HG02678 (cell line): Measurements from ENCODE around the gene HIP1.
"Not testable (repeated sequence)": the region's sequence is repeated elsewhere in the genome, so short reads cannot be mapped to it uniquely, and the experiment has no call there.

ENCODE experiments used
- ATAC-seq: cut with Tn5 transposase; IDR thresholded peaks from one replicate; pipeline ENCODE4 v1.9.1; 2021; ENCODE audit warnings: mild to moderate bottlenecking, moderate library complexity; ENCODE audit not compliant: unreplicated experiment

HIP1 gene

GRCh38 chr7:75619636-75620035 is 119.1 kb downstream of the HIP1 start:
- ATAC-seq = no peak

GRCh38 chr7:75617634-75618234 is 121.0 kb downstream of the HIP1 start:
- ATAC-seq = no peak

GRCh38 chr7:75616421-75617167 is 122.1 kb downstream of the HIP1 start:
- no peak for ATAC-seq

DNA sequence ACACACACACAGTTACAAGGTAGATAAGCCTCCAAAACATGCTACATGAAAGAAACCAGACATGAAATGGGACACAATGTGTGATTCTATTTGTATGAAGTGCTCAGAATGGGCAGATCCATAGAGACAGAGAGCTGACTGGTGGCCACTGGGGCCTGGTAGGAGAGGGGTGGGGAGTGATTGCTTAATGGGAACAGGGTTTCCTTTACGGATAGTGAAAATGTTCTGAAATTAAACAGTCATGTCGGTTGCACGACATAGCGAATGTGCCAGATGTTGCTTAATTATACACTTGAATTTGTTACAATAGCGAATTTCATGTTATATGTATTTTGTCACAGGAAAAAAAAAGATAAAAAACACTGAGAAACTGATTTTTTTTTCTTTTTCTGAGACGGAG is 124.3 kb downstream of the HIP1 start:
- ATAC-seq = no peak

DNA sequence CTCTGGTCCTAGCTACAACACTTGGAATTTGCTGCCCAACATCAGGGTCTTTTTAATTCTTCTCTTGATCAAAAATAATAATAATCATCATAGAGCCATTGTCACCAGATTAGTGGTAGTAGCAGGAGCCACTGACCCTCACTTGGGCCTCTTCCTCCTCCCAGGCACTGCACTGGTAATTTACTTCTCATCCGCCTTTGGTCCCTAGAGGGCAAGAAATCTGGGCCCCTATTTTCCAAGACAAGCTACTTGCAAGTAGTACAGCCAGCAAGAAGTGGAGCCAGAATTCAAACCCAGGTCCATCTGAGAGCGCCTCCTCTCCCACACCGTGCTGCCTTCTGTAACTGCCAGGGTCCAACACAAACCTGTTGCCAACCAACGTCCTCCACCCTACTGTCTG is 125.4 kb downstream of the HIP1 start:
- ATAC-seq = no peak

DNA sequence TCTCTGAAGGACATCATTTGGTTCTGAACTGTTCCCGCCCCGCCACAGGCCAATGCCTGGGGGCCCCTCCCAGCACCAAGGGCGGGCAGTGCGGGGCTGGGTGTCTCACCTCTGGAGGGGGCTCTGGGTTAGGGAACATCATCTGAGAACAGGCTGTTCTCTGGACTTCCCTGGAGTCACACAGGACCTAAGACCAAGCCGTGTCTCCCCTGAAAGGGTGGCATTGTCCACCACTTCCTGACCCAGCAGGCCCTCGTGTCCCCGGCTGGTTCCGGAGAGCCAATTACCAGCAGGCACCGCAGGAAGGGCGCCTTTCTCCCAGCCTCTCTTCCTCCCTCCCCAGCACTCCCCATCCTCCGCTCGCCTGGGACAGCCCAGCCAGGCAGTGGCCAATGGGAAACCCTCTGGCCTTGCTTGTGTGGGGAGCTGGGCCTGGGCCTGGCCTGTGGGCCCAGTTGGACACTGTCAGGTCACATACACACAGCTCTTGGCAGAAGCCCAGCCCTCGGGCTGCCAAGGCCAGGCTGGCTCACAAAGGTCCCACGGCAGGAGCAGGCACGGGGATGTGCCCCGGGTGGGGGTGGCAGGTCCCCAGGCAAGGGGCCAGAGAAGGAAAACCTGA is 127.1 kb downstream of the HIP1 start:
- ATAC-seq = no peak

DNA sequence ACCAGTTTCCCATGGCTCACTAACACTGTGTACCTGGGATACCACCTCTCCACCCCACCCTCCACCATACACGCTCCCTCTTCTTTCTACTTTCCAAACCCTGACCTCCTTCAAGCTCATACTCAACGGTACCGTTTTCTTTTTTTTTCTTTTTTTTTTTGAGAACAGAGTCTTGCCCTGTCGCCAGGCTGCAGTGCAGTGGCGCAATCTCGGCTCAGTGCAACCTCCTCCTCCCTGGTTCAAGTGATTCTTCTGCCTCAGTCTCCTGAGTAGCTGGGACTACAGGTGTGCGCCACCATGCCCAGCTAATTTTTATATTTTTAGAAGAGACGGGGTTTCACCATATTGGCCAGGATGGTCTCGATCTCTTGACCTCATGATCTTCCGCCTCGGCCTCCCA is 129.3 kb downstream of the HIP1 start:
- not testable (repeated sequence) for ATAC-seq

DNA sequence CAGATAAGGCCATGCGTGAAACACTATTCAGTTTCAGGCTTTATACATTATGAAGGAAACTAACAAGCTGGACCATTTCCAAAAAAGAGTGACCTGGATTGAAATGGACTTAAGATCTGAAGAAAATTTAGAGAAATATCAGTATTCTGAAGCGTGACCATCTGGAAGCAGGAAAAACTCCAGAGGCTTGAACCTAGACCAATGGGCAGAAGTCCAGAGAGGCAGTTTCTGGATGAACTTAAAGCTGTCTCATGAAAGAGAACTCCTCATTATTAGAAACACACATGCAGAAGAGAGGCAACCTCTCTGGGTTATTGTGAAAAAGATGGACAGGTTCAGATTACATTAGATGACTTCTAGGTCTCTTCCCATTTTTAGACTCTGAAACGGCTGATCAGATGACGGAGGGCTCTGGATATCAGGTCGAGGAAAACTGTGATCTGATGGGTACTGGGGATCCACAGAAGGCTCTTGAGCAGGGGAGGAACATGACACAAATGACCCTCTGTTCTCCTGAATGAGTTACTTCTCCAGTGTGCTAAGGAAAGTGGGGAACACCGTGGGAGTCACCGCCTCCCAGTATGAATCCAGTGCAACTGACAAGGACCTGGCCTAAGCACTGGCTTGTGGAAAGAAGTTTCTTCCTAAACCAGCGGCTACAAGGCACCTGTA is 130.2 kb downstream of the HIP1 start:
- no peak for ATAC-seq

- ATAC-seq = no peak
Measured at GRCh38 chr7:75604408-75604807, 134.3 kb downstream of the HIP1 start.

DNA sequence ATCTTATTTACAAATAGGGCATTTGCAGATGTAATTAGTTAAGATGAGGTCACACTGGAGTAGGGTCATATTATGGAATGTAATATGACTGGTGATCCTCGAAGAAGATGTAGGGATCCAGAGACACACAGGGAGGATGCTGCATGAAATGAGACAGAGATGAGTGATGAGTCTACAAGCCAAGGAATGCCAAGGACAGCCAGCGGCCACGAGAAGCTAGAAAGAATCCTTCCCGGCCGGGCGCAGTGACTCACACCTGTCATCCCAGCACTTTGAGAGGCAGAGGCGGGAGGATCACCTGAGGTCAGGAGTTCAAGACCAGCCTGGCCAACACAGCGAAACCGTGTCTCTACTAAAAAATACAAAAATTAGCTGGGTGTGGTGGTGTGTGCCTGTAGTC is 135.9 kb downstream of the HIP1 start:
- not testable (repeated sequence) for ATAC-seq

GRCh38 chr7:75601539-75601938 is 137.2 kb downstream of the HIP1 start:
- no peak for ATAC-seq

DNA sequence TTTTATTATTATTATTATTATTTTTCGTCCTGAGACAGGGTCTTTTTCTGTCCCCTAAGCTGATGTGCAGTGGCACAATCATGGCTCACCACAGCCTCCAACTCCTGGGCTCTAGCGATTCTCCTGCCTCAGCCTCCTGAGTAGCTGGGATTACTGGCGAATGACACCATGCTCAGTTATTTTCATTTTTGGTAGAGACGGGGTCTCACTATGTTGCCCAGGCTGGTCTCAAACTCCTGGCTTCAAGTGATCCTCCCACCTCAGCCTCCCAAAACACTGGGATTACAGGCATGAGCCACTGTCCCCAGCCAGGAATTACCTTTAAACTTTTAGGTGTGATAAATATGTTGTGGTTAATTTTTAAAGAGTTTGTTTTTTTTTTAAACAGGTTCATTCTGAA is 138.0 kb downstream of the HIP1 start:
- not testable (repeated sequence) for ATAC-seq

DNA sequence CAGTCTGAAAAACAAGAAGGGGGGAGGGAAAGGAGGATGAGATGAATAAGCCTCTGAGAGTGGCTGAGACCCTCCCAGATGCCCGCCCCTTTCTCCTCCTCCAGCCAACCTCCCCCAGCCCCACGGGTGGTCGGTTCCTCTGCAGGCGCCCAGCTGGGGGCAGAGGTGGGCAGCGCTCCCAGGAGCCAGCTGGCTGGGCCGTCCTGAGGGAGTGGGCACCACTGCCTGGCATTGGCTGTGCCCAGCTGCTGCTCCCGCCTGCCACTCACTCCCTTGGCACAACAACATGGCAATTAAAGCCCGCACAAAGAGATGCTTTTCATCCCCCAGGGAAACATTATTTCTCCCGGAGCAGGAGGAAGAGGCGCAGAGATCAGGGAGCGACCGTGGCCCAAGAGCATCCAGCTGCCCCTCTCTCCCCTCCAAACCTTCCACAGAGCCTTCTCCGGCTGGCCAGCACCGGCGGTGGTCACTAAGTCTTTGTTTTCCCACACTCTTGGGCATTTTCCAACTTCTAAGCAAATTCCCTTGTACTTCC is 139.4 kb downstream of the HIP1 start:
- ATAC-seq = no peak

GRCh38 chr7:75596727-75597614 is 141.8 kb downstream of the HIP1 start:
- no peak for ATAC-seq

GRCh38 chr7:75595766-75596165 is 143.0 kb downstream of the HIP1 start:
- no peak for ATAC-seq

DNA sequence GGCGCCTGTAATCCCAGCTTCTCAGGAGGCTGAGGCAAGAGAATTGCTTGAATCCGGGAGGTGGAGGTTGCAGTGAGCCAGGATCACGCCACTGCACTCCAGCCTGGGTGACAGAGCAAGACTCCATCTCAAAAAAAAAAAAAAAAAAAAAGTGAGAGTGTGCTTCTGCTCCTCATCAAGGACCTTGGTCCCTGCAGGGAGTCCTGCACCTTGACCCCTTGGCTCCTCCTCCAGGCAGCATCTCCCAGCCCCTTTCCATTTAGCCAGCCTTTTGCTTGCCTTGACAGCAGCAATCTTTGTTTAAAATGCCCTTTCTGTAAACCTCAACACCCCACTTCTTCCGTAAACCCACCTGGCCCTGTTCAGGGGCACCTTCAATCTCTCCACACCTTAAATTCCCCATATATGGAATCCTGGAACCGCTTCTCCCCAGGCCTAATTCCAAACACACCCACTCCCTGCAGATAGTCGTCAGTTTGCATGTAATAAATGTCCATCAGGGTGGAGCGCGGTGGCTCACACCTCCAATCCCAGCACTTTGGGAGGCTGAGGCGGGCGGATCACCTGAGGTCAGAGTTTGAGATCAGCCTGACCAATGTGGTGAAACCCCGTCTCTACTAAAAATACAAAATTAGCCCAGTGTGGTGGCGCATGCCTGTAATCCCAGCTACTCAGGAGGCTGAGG is 145.1 kb downstream of the HIP1 start:
- not testable (repeated sequence) for ATAC-seq

GRCh38 chr7:75591467-75592255 is 147.1 kb downstream of the HIP1 start:
- ATAC-seq = no peak

GRCh38 chr7:75590373-75591005 is 148.3 kb downstream of the HIP1 start:
- ATAC-seq = no peak

GRCh38 chr7:75584354-75584753 is 154.4 kb downstream of the HIP1 start:
- ATAC-seq = no peak
